HEK293 (cell line): ENCODE results near the gene TSR3.

Source experiments
- CTCF ChIP-seq: fragments of 450-650 bp; formaldehyde crosslinking; IDR thresholded peaks from 2 replicates; pipeline ENCODE4 v1.5.1; 2016; ENCODE audit warnings: missing biosample characterization, missing genetic modification characterization
- GLI4 ChIP-seq: fragments of 450-650 bp; formaldehyde crosslinking; IDR thresholded peaks from 2 replicates; pipeline ENCODE4 v1.5.1; 2016; ENCODE audit warnings: missing biosample characterization, missing genetic modification characterization
- HOXD13 ChIP-seq: sonication (generic); formaldehyde crosslinking; IDR thresholded peaks from 2 replicates; pipeline ENCODE4 v1.8.0; 2022; ENCODE audit warnings: missing genetic modification reagents, borderline replicate concordance
- REST ChIP-seq: fragments of 450-650 bp; formaldehyde crosslinking; IDR thresholded peaks from 2 replicates; pipeline ENCODE4 v1.5.1; 2016; ENCODE audit warnings: missing biosample characterization, missing genetic modification characterization
- SP7 ChIP-seq: fragments of 450-650 bp; formaldehyde crosslinking; IDR thresholded peaks from 2 replicates; pipeline ENCODE4 v1.5.1; 2016; ENCODE audit warnings: missing biosample characterization, missing genetic modification characterization
- ZBTB20 ChIP-seq: fragments of 450-650 bp; formaldehyde crosslinking; IDR thresholded peaks from 2 replicates; pipeline ENCODE4 v1.5.1; 2016; ENCODE audit warnings: missing biosample characterization, missing genetic modification characterization
- ZBTB44 ChIP-seq: fragments of 450-650 bp; IDR thresholded peaks from 2 replicates; pipeline ENCODE4 v1.5.1; 2018; ENCODE audit warnings: missing biosample characterization, mild to moderate bottlenecking, missing genetic modification characterization
- ZBTB48 ChIP-seq: fragments of 450-650 bp; formaldehyde crosslinking; IDR thresholded peaks from 2 replicates; pipeline ENCODE4 v1.5.1; 2016; ENCODE audit warnings: missing biosample characterization, missing genetic modification characterization
- ZFP69B ChIP-seq: fragments of 450-650 bp; formaldehyde crosslinking; IDR thresholded peaks from 2 replicates; pipeline ENCODE4 v1.5.1; 2016; ENCODE audit warnings: missing biosample characterization, missing genetic modification characterization
- ZNF132 ChIP-seq: fragments of 450-650 bp; formaldehyde crosslinking; IDR thresholded peaks from 2 replicates; pipeline ENCODE4 v1.5.1; 2017; ENCODE audit warnings: missing biosample characterization, missing genetic modification characterization, borderline replicate concordance
- ZNF174 ChIP-seq: fragments of 450-650 bp; formaldehyde crosslinking; IDR thresholded peaks from 2 replicates; pipeline ENCODE4 v1.5.0; 2017; ENCODE audit warnings: missing biosample characterization, mild to moderate bottlenecking, missing genetic modification characterization
- ZNF202 ChIP-seq: fragments of 450-650 bp; formaldehyde crosslinking; IDR thresholded peaks from 2 replicates; pipeline ENCODE4 v1.5.1; 2016; ENCODE audit warnings: missing biosample characterization, missing genetic modification characterization, borderline replicate concordance
- ZNF214 ChIP-seq: fragments of 450-650 bp; formaldehyde crosslinking; IDR thresholded peaks from 2 replicates; pipeline ENCODE4 v1.5.1; 2017; ENCODE audit warnings: missing biosample characterization, mild to moderate bottlenecking, missing genetic modification characterization, borderline replicate concordance
- ZNF473 ChIP-seq: fragments of 450-650 bp; formaldehyde crosslinking; IDR thresholded peaks from 2 replicates; pipeline ENCODE4 v1.5.1; 2017; ENCODE audit warnings: missing biosample characterization, missing genetic modification characterization
- ZNF544 ChIP-seq: fragments of 450-650 bp; formaldehyde crosslinking; IDR thresholded peaks from 2 replicates; pipeline ENCODE4 v1.5.0; 2017; ENCODE audit warnings: missing biosample characterization, missing genetic modification characterization
- ZNF585B ChIP-seq: fragments of 450-650 bp; formaldehyde crosslinking; IDR thresholded peaks from 2 replicates; pipeline ENCODE4 v1.5.1; 2016; ENCODE audit warnings: missing biosample characterization, missing genetic modification characterization
- ZNF623 ChIP-seq: fragments of 450-650 bp; formaldehyde crosslinking; IDR thresholded peaks from 2 replicates; pipeline ENCODE4 v1.5.1; 2016; ENCODE audit warnings: missing biosample characterization, missing genetic modification characterization
- ZNF677 ChIP-seq: fragments of 450-650 bp; IDR thresholded peaks from 2 replicates; pipeline ENCODE4 v1.5.0; 2018; ENCODE audit warnings: missing biosample characterization, mild to moderate bottlenecking, missing genetic modification characterization, moderate library complexity
- ZNF843 ChIP-seq: fragments of 450-650 bp; formaldehyde crosslinking; IDR thresholded peaks from 2 replicates; pipeline ENCODE4 v1.5.1; 2016; ENCODE audit warnings: missing biosample characterization, missing genetic modification characterization
- ZSCAN4 ChIP-seq: fragments of 450-650 bp; formaldehyde crosslinking; IDR thresholded peaks from 2 replicates; pipeline ENCODE4 v1.5.1; 2017; ENCODE audit warnings: missing biosample characterization, missing genetic modification characterization
- ZSCAN5A ChIP-seq: fragments of 450-650 bp; formaldehyde crosslinking; IDR thresholded peaks from 2 replicates; pipeline ENCODE4 v1.5.1; 2016; ENCODE audit warnings: missing biosample characterization, missing genetic modification characterization

The TSR3 gene

GRCh38 chr16:1379304-1380076 is 27.8 kb upstream of the TSR3 start (continued):
- no peak for TF ChIP-seq ZNF585B (tag by site-specific recombination)
- no peak for TF ChIP-seq ZBTB48 (tag by site-specific recombination)
- no peak for TF ChIP-seq ZNF202 (tag by site-specific recombination)
- peak; percentile 51 for TF ChIP-seq ZFP69B (tag by site-specific recombination)
- TF ChIP-seq ZNF174 (tag by site-specific recombination), result no peak
- no peak for TF ChIP-seq ZBTB44 (tag by site-specific recombination)
- no peak for TF ChIP-seq SP7
- 0 out of 2 replicates have a peak, but pooled peaks have one; percentile 17 for TF ChIP-seq ZBTB20 (tag by site-specific recombination)
- no peak; the same call in 1 of the 2 replicates for TF ChIP-seq CTCF
- no peak for TF ChIP-seq ZNF473
- TF ChIP-seq GLI4 (tag by site-specific recombination), result no peak
- no peak for TF ChIP-seq ZNF544
- no peak for TF ChIP-seq REST (tag by site-specific recombination)
- TF ChIP-seq ZNF214 (tag by site-specific recombination), result no peak
- TF ChIP-seq ZSCAN4 (tag by site-specific recombination), result no peak
- no peak for TF ChIP-seq ZNF623 (tag by site-specific recombination)
- TF ChIP-seq ZSCAN5A (tag by site-specific recombination), result no peak
- no peak for TF ChIP-seq ZNF677 (tag by site-specific recombination)
- TF ChIP-seq HOXD13 (CRISPR knock-in tag), result no peak
- no peak for TF ChIP-seq ZNF843 (tag by site-specific recombination)
- TF ChIP-seq ZNF132 (tag by site-specific recombination), result no peak
